Epithelial cell of esophagus (primary cell): Measurements from ENCODE around the gene NAIF1.
A peak's percentile ranks its signal among the peaks of the same experiment; 100 is the strongest.
"Not testable (repeated sequence)": the region's sequence is repeated elsewhere in the genome, so short reads cannot be mapped to it uniquely, and the experiment has no call there.

Experiments used
- DNase-seq: peaks from one replicate; pipeline ENCODE4 v3.0.0; 2010; ENCODE audit warnings: low read depth
- H3K4me3 ChIP-seq: 2 replicates; pipeline ENCODE4 v1.5.1; 2011; ENCODE audit warnings: mild to moderate bottlenecking, low read length, control low read depth
- TF ChIP-seq, protein P1 (sequence below): IDR thresholded peaks from 2 replicates; pipeline ENCODE4 v1.5.1; 2011; ENCODE audit warnings: low read depth, mild to moderate bottlenecking, low read length, control low read depth, inconsistent platforms; ENCODE audit not compliant: insufficient read depth; ENCODE audit errors: missing control alignments

NAIF1 gene, protein sequence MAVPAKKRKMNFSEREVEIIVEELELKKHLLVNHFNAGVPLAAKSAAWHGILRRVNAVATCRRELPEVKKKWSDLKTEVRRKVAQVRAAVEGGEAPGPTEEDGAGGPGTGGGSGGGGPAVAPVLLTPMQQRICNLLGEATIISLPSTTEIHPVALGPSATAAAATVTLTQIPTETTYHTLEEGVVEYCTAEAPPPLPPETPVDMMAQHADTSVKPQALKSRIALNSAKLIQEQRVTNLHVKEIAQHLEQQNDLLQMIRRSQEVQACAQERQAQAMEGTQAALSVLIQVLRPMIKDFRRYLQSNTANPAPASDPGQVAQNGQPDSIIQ

DNA sequence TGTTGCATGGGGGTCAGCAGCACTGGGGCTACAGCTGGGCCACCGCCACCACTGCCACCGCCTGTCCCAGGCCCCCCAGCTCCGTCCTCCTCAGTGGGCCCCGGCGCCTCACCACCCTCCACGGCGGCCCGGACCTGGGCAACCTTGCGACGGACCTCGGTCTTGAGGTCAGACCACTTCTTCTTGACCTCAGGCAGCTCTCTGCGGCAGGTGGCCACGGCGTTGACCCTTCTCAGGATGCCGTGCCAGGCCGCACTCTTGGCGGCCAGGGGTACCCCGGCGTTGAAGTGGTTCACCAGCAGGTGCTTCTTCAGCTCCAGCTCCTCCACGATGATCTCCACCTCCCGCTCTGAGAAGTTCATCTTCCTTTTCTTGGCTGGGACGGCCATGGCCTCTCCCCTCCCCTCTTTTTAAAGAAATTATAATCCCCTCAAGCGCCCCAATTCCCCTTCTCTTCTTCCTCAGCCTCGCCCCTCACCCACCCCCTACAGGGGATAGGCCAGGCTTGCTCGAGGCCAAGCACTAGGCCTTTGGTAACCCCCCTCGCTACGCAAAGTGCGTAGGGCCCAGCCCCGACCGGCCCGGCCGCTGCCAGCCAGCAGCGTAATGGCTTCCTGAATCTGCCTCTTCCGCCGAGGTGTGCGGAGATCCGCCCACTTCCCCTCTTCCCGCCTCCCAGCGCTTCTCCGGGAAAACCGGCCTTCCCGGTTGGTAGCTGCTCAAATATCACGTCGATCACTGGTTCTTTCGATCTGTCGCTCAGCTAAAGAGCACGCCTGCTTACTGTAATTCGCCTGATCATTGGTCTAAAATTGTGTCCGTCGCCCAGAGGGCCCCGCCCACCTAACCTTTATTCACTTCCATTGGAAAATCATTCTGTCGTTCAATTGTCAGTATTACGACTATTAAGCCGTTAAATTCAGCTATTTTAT, at the start of gene NAIF1:
Gene NAIF1 (minus strand): TSS at position 608 of the 932 bp plus-strand sequence. CDS start 219 bp downstream, at position 389.
- TF ChIP-seq, protein P1, sequence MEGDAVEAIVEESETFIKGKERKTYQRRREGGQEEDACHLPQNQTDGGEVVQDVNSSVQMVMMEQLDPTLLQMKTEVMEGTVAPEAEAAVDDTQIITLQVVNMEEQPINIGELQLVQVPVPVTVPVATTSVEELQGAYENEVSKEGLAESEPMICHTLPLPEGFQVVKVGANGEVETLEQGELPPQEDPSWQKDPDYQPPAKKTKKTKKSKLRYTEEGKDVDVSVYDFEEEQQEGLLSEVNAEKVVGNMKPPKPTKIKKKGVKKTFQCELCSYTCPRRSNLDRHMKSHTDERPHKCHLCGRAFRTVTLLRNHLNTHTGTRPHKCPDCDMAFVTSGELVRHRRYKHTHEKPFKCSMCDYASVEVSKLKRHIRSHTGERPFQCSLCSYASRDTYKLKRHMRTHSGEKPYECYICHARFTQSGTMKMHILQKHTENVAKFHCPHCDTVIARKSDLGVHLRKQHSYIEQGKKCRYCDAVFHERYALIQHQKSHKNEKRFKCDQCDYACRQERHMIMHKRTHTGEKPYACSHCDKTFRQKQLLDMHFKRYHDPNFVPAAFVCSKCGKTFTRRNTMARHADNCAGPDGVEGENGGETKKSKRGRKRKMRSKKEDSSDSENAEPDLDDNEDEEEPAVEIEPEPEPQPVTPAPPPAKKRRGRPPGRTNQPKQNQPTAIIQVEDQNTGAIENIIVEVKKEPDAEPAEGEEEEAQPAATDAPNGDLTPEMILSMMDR, result no peak
- H3K4me3 ChIP-seq, result peak within 1 kb of the TSS; percentile 87
- DNase-seq, result peak; percentile 99

DNA sequence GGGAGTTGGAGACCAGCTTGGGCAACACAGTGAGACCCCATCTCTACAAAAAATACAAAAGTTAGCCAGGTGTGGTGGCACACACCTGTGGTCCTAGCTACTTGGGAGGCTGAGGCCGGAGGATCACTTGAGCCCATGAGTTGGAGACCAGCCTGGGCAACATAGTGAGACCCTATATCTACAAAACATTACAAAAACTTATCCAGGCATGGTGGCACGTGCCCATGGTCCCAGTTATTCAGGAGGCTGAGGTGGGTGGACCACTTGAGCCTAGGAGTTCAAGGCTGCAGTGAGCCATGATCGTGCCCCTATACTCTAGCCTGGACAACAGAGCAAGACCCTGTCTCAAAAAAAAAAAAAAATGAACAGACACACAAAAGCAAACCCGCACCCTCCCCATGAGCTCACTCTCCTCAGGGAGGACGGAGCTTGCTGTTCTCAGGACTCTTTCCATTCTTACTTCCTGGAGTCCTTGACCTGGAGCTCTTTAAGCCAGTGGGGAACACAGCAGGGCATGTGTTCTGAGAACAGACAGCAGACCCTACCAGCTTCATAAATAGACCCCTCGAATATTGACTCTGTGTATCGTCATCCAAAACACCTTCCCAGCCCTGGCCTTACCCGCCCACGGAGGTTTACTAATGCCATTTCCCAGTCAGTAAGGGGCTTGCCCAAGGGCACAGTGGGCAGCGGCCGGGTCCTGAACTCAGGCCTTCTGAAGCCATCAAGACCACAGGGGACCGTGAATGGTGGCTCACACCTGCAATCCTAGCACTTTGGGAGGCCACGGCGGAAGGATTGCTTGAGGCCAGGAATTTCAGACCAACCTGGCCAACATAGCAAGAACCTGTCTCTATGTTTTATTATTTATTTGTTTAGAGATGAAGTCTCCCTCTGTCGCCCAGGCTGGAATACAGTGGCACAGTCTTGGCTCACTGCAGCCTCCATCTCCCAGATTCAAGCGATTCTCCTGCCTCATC, 49.3 kb upstream of the NAIF1 start:
- TF ChIP-seq, protein P1, result no peak
- no peak for DNase-seq
- no peak overlapping the region for H3K4me3 ChIP-seq

DNA sequence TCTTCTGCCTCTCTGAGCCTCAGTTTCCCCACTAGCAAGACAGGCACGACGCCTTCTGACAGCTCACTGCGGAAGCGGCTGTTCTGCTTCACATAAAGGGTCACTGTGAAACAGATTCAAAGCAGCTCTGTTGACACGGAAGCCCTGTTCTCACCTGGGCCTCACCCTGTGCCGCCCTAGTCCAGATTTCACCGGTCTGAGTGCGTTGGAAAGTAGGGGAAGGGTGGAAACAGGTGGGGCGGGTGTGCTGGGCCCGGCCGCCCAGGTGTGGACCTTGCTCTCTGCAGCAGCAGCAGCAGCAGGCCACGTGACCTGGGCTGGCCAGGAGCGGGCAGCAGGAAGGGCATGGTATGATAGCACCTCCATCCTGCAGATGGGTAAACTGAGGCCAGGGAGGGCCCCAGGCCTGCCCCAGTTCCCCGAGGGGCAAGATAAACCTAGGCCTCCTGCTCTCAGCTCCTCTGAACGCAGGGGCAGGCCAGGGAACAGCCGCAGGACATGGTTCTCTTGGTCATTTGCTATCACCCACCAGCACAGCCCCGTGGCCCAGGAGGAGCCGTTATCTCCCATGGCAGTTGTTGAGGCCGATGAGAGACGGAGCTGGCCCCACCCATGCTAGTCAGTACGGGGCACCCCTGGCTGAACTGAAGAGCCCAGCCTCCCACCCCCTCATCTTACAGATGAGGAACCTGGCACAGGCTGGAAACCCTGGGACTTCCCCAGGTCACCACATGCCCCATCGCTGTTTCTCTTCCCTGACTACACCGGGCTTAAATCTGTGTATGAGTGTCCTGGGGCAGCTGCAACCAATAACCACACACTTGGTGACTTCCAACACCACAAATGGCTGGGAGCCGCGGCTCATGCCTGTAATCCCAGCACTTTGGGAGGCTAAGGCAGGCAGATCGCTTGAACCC, 48.3 kb upstream of the NAIF1 start:
- TF ChIP-seq, protein P1, result no peak
- no peak for DNase-seq
- no peak overlapping the region for H3K4me3 ChIP-seq

DNA sequence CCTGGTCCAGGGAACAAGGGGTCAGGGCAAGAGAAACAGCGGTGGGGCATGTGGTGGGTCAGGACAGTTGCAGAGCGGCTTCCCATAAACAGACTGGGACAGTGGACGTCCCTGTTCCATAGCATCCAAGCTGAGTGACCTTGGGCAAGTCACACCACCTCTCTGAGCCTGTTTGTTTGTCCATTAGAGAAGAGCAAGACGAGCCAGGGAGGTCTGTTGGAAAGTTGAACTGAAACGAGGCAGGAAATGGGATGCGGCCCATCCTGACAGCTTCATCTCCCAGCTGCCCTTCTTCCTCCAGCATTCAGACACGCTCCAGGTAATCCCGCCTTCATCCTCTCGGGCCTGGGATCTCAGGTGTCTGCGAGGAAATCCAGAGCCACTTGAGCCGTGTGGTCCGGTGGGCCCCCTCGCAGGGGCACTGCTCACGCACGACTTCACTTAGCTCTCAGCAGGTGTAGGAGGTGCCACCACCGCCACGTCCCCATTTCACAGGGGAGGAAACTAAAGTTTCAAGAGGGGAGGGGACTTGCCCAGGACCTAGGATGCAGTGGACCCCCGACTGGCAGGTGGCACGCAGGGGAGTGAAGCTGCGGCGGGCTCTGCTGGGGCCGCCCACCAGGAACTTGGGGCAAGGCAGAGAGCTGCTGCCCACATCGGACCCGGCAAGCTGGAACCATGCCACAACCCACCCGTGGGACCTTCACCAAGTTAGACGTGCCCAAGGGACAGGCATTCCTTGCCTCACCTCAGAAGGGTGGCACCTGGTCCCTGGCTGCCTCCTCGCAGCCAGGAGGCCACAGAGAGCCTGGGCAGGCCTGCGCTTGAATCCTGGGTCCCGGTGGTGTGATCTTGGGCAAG, 47.4 kb upstream of the NAIF1 start:
- TF ChIP-seq, protein P1, result no peak
- DNase-seq, result no peak
- no peak overlapping the region for H3K4me3 ChIP-seq

DNA sequence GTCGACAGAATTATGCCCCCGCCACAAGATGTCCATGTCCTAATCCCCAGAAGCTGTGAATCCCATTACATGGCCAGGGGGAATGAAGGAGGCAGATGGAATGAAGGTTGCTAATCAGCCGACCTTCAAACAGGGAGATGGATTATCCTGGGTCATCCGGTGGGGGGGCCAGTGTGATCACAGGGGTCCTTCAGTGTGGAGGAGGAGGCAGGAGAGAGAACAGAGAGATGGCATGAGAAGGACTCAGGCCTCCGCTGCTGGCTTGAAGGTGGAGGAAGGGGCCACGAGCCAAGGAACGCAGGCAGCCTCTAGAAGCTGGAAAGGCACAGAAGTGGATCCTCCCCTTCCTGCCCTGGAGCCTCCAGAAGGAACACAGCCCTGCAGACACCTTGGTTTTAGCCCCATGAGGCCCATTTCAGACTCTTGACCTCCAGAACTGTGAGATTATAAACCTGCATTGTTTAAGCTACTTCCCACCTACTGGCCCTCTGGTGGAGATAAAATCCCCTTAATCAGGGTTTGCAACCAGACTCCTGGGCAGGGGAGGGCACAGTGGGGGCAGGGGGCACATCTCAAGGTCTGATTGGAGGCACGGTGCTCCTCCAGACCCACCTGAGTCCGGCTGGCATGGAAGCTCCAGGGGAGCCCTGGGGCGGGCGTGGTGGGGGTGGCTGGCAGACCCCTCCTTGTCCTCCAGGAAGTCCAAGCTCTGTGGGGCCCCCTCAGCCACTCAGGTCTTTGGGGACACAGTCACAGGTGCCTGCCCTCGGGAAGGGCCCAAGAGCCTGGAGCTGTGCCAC, 46.6 kb upstream of the NAIF1 start:
- TF ChIP-seq, protein P1, result no peak
- no peak for DNase-seq
- no peak overlapping the region for H3K4me3 ChIP-seq

DNA sequence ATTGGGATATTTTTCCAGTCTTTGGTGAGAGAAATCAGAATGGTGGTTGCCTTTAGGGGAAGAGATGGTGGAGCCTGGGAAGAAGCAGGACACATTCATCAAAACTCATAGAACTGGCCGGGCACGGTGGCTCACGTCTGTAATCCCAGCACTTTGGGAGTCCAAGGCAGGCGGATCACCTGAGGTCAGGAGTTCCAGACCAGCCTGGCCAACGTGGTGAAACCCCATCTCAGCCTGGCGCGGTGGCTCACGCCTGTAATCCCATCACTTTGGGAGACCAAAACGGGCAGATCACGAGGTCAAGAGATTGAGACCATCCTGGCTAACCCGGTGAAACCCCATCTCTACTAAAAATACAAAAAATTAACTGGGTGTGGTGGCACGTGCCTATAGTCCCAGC, 44.6 kb upstream of the NAIF1 start:
- not testable (repeated sequence) for DNase-seq, H3K4me3 ChIP-seq
